HG03565 (cell line): ENCODE measurements around the gene TMEM61.
"Not testable (repeated sequence)": the region's sequence is repeated elsewhere in the genome, so short reads cannot be mapped to it uniquely, and the experiment has no call there.

Experiments used
- ATAC-seq: cut with Tn5 transposase; IDR thresholded peaks from one replicate; pipeline ENCODE4 v1.9.1; 2021; ENCODE audit warnings: mild to moderate bottlenecking, moderate library complexity; ENCODE audit not compliant: unreplicated experiment

Gene TMEM61

DNA sequence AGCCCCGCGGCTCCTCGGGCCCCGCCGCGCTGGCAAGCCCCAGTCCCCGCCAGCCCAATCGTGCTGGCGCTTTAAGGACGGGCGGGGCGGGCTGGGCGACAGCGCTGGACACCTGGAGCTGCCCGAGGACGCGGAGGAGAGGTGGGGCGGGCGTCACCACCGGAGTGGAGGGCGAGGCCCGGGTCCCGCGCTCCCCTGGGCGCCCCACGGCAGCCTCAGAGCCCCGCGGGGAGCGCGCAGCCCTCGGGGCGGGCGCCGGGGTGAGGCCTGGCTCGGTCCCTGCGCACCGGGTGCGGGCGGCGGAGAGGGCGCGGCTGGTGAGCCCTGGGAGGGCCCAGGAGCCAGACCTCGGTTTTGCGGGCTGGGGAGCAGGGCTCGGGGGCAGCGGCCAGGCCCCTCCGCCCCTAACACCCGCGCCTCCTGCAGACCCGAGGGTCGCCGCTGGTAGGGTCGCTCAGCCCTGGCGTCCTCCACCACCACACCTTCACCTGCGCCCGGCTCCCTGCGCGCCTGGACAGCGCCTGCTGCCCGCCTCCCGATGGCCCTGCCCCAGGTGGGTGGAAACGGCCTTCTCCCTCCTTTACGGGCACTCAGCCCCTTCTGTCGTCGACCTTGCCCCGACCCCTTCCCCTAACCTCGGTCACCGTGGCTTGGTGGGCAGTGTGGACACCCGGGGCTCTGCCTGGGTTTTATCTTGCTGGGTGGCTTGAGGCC, at the start of gene TMEM61:
Gene TMEM61 (plus strand): TSS at position 101 of the 714 bp plus-strand sequence. CDS start 438 bp downstream, at position 539.
- no peak for ATAC-seq

- ATAC-seq, result no peak
Measured at GRCh38 chr1:54931275-54931840, 49.1 kb upstream of the TMEM61 start.

DNA sequence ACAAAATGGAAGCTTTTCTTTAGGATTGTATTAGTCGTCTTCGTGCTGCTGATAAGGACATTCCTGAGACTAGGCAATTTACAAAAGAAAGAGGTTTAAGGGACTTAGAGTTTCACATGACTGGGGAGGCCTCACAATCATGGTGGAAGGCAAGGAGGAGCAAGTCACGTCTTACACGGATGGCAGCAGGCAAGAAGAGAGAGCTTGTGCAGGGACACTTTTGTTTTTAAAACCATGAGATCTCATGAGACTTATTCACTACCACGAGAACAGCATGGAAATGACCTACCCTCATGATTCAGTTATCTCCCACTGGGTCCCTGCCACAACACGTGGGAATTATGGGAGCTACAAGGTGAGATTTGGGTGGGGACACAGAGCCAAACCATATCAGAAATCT, 46.3 kb upstream of the TMEM61 start:
- ATAC-seq, result not testable (repeated sequence)

GRCh38 chr1:54934869-54935268, 45.6 kb upstream of the TMEM61 start:
- no peak for ATAC-seq

DNA sequence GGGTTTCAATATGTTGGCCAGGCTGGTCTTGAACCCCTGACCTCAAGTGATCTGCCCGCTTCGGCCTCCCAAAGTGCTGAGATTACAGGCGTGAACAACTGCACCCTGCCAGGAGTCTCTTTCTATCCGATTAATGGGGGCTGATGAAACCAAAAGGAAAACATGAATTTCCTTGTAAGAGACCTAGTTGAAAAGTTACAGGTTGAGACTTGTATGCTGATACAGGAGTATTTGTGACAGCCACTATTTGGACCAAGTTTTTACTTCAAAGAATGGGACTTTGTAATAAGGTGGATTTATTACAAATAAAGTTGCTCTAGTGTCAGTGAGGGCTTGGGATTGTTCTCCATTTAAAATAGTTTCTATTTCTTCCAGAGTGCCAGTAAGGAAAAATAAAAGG, 43.6 kb upstream of the TMEM61 start:
- no peak for ATAC-seq

DNA sequence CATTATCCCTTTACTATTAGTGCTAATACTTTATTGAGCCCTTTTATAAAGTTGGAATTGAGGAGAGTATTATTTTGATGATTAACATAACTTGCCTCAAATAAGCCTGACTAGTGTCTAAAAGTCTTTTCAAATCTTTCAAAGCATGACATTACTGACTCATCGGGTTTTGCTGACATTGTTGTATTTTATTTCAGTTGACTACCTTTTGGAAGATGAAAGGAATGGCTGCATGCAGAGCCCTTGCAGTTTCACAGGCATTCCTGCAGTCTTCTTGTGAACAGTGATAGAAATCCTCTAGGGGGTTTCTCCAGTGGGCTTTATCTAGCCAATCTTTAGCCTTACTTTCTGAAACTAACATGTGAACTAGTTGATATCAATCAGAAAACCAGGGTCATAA, 43.0 kb upstream of the TMEM61 start:
- no peak for ATAC-seq

DNA sequence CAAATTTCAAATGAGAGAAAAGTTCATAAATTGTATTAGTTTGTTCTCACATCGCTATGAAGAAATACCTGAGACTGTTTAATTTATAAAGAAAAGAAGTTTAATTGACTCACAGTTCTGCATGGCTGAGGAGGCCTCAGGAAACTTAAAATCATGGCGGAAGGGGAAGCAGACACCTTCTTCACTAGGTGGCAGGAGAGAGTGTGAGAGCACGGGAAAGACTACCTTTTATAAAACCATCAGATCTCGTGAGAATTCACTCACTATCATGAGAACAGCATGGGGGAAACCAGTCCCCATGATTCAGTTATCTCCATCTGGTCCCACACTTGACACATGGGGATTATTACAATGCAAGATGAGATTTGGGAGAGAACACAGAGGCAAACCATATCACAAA, 41.5 kb upstream of the TMEM61 start:
- not testable (repeated sequence) for ATAC-seq

DNA sequence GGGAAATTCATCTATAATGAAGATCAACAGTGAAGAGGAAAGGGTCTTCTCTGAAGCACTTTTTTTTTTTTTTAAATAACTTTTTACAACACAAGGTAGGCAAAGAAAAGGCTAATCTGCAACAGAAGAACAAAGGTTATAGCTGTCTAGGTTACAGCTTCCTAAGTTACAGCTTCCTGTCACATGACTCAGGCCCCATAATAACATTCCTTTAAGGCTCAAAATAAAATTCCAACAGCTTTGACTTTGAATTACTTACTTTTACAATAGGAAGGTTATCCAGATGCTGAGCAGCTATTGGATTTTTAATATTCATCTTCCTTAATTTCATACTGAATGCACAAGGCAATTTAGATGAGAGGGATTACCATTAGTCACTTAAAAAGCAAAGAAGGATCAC, 40.4 kb upstream of the TMEM61 start:
- no peak for ATAC-seq

GRCh38 chr1:54942976-54943375, 37.5 kb upstream of the TMEM61 start:
- ATAC-seq, result no peak

GRCh38 chr1:54944610-54945392, 35.6 kb upstream of the TMEM61 start:
- ATAC-seq, result peak; percentile 65

DNA sequence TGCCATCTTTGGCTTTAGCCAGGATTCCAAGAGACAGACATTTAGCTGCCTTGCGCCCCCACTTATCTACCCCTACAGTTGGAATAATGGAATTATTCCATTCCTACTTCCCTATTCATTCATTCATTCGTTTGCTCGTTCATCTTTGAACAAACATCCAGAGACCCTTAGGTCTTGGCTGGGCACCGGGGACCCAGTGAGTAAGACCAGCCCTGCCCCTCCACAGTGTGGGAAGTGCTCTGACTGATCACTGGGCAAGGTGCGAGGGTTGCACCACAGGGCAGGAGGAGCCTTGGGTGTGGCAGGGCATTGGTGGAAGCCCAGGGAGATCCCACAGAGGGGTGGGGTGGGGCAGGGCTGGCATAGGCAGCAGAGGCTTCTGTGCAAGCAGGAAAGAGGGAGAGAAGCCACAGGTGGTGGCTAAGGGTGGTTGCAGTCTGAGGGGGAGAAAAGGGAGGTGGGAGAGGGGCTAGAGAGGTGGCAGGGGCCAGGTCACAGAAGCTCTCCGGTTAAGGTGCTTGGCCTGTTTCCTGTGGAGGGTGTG, 35.0 kb upstream of the TMEM61 start:
- no peak for ATAC-seq

- ATAC-seq, result no peak
Measured at GRCh38 chr1:54947540-54947939, 32.9 kb upstream of the TMEM61 start.

DNA sequence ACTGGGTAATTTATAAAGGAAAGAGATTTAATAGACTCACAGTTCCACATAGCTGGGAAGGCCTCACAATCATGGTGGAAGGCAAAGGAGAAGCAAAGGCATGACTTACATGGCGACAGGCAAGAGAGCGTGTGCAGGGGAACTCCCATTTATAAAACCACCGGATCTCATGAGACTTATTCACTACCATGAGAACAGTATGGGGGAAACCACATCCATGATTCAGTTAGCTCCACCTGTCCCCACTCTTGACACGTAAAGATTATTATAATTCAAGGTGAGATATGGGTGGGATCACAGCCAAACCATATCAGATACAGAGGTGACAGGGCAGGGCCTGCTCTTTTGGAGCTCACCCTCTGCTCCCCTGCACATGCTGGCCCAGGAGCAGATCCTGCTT, 31.4 kb upstream of the TMEM61 start:
- no peak for ATAC-seq

- no peak for ATAC-seq
Measured at GRCh38 chr1:54950006-54950368, 30.4 kb upstream of the TMEM61 start.

- no peak for ATAC-seq
Measured at GRCh38 chr1:54950369-54951163, 29.9 kb upstream of the TMEM61 start.

DNA sequence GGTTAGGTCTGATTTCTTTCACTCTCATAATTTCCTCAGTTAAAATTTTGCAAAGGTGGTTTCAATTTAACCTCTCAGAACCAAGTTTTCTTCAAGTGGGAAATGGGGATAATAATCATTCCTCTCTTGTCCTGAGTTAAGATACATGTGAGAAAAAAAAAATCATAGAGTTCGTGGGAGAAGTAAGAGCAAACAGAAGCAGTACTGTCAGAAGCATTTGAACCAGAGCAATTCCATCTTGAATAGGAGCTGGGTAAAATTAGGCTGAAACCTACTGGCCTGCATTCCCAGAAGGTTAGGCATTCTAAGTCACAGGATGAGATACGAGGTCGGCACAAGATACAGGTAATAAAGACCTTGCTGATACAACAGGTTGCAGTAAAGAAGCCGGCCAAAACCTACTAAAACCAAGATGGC, 28.6 kb upstream of the TMEM61 start:
- ATAC-seq, result no peak

DNA sequence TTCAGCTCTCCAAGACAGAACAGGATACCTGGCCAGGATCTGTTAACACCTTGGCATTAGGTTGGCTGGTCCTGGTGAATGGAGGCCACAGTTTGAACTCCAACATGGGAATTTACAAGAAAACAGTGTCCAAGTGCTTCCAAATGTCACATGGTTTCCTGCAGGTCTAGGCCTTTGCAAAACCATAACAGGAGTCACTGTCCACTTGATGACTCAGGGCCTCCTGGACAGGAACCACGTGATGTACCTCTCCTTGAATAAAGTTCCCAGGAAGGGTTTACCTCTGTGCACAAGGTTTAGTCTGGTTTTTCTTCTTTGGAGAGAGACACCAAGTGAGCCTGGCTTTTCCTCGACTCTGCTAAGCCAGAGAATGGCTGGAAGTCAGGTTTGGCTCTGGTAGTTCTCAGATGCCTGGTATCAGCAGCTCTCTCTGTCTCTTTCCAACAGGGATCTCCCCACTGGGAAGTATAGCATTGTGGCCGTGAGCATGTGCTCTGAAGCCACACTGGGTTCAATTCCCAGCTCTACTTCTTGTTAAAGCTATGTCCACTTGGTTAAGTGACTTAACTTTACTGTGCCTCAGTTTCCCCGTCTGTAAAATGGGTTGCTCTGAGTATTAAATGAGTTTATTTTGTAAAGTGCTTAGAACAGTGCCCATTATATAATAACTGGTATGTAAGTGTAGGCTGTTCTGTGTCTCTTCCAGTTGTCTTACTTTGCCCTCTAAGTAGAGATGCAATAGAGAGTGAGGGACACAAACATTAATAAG, 27.3 kb upstream of the TMEM61 start:
- ATAC-seq, result no peak

DNA sequence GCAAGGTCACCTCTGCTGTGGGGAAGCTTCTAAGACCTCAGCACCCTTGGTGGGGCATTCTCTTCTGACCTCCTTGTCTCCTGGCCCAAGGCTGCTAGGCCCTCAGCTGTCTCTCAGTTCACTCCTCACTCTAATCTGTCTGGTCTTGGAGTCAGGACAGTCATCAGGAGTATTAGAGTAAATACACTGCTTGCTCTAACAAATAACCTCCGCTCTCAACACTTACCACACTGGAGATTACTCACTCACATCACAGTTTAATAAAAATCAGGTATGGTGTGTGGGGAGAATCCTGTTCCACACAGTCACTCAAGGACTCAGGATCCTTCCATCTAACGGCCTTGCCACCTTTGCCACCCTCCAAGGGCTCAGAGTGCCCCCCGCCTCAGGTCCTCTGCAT, 26.6 kb upstream of the TMEM61 start:
- no peak for ATAC-seq

DNA sequence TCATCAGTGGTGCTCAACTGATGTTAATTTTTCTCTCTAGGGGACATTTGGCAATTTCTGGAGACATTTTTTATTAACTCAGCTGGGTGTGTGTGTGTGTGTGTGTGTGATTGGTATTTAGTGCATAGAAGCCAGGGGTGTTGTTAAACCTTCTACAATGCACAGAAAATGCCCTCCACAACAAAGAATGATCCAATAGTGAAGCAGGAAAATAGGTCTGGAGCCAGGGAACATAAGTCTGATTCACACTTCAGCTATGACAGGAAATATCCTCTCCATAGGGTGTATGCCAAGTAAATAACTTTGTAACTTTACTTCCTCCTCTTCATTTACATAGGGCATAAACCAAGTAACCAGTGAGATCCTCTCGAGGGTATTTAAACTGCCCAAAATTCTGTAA, 25.1 kb upstream of the TMEM61 start:
- ATAC-seq, result no peak

GRCh38 chr1:54956726-54957125, 23.7 kb upstream of the TMEM61 start:
- no peak for ATAC-seq
